Hepatocyte (in vitro differentiated cells): ENCODE measurements around the gene COPS9.

Experiments
- CTCF ChIP-seq: fragments of 200-600 bp; sonication (generic); IDR thresholded peaks from 2 replicates; pipeline ENCODE4 v1.5.1; 2016; ENCODE audit warnings: antibody characterized with exemption, mild to moderate bottlenecking; ENCODE audit not compliant: poor library complexity
- EZH2phosphoT487 ChIP-seq: fragments of 200-600 bp; sonication (generic); IDR thresholded peaks from one replicate; pipeline ENCODE4 v1.6.1; 2018; ENCODE audit warnings: antibody characterized with exemption, mild to moderate bottlenecking, low read depth, moderate library complexity; ENCODE audit not compliant: unreplicated experiment, severe bottlenecking

- TF ChIP-seq CTCF (no peak), EZH2phosphoT487 (no peak)
Observed at GRCh38 chr2:240162531-240162930, 26.4 kb upstream of the COPS9 start.
